Loucy (cell line): ENCODE results near the gene ATP1A4.

Source experiments
- H2AFZ ChIP-seq: fragments of 200-600 bp; sonication (generic); 2 replicates; pipeline ENCODE4 v1.6.0; 2016; ENCODE audit warnings: antibody characterized with exemption, mild to moderate bottlenecking, low read length, moderate library complexity
- H3F3A ChIP-seq: fragments of 200-600 bp; 2 replicates; pipeline ENCODE4 v1.6.0; 2016; ENCODE audit warnings: antibody characterized with exemption, low read depth, mild to moderate bottlenecking
- H3K27me3 ChIP-seq: fragments of 200-600 bp; sonication (generic); 2 replicates; pipeline ENCODE4 v1.6.1; 2014; ENCODE audit warnings: low read length, mild to moderate bottlenecking; ENCODE audit not compliant: insufficient read depth, poor library complexity, severe bottlenecking
- H3K36me3 ChIP-seq: fragments of 200-600 bp; sonication (generic); 2 replicates; pipeline ENCODE4 v1.6.1; 2016; ENCODE audit warnings: low read length; ENCODE audit not compliant: insufficient read depth
- H3K4me1 ChIP-seq: fragments of 200-600 bp; sonication (generic); 2 replicates; pipeline ENCODE4 v1.5.1; 2014; ENCODE audit warnings: low read length, mild to moderate bottlenecking; ENCODE audit not compliant: insufficient read depth, poor library complexity, severe bottlenecking
- H3K4me2 ChIP-seq: fragments of 200-600 bp; sonication (generic); 2 replicates; pipeline ENCODE4 v1.6.0; 2014; ENCODE audit warnings: antibody characterized with exemption, low read length, low read depth, mild to moderate bottlenecking; ENCODE audit not compliant: poor library complexity, severe bottlenecking
- H3K4me3 ChIP-seq: fragments of 200-600 bp; sonication (generic); 2 replicates; pipeline ENCODE4 v1.5.1; 2014; ENCODE audit warnings: low read length, mild to moderate bottlenecking, mixed read lengths; ENCODE audit not compliant: poor library complexity, severe bottlenecking
- H3K79me2 ChIP-seq: fragments of 200-600 bp; sonication (generic); 2 replicates; pipeline ENCODE4 v1.6.1; 2014; ENCODE audit warnings: low read length; ENCODE audit not compliant: insufficient read depth
- H3K9ac ChIP-seq: fragments of 200-600 bp; sonication (generic); 2 replicates; pipeline ENCODE4 v1.6.0; 2014; ENCODE audit warnings: mild to moderate bottlenecking, low read depth, low read length, moderate library complexity; ENCODE audit not compliant: poor library complexity, severe bottlenecking
- H3K9me2 ChIP-seq: fragments of 200-600 bp; sonication (generic); replicated peaks from 2 replicates; pipeline ENCODE4 v1.6.1; 2016; ENCODE audit warnings: low read depth, low read length, mixed read lengths
- H3K9me3 ChIP-seq: fragments of 200-600 bp; sonication (generic); 2 replicates; pipeline ENCODE4 v1.6.1; 2014; ENCODE audit warnings: mild to moderate bottlenecking, antibody characterized with exemption, low read length, low read depth; ENCODE audit not compliant: insufficient read depth
- H4K20me1 ChIP-seq: fragments of 200-600 bp; sonication (generic); 2 replicates; pipeline ENCODE4 v1.6.0; 2014; ENCODE audit warnings: antibody characterized with exemption, low read length, mild to moderate bottlenecking; ENCODE audit not compliant: insufficient read depth, poor library complexity, severe bottlenecking
- EZH2phosphoT487 ChIP-seq: fragments of 200-600 bp; IDR thresholded peaks from 2 replicates; pipeline ENCODE4 v1.6.1; 2018; ENCODE audit warnings: antibody characterized with exemption, mild to moderate bottlenecking, moderate library complexity, borderline replicate concordance
- TF ChIP-seq, protein P1 (sequence below): fragments of 200-600 bp; sonication (generic); conservative IDR thresholded peaks from 2 replicates; pipeline ENCODE4 v1.5.1; 2014; ENCODE audit warnings: mild to moderate bottlenecking, antibody characterized with exemption, low read length

Gene ATP1A4

GRCh38 chr1:160194737-160195059 lies 43.3 kb downstream of the ATP1A4 start:
- H3K9me2 ChIP-seq = no peaks in the 10 kb centered on the region
- no peak overlapping the region for H3K4me3 ChIP-seq
- H2AFZ ChIP-seq = no peak overlapping the region
- no peaks in the 10 kb centered on the region for H3K4me1 ChIP-seq
- no peak for TF ChIP-seq EZH2phosphoT487
- TF ChIP-seq, protein P1, sequence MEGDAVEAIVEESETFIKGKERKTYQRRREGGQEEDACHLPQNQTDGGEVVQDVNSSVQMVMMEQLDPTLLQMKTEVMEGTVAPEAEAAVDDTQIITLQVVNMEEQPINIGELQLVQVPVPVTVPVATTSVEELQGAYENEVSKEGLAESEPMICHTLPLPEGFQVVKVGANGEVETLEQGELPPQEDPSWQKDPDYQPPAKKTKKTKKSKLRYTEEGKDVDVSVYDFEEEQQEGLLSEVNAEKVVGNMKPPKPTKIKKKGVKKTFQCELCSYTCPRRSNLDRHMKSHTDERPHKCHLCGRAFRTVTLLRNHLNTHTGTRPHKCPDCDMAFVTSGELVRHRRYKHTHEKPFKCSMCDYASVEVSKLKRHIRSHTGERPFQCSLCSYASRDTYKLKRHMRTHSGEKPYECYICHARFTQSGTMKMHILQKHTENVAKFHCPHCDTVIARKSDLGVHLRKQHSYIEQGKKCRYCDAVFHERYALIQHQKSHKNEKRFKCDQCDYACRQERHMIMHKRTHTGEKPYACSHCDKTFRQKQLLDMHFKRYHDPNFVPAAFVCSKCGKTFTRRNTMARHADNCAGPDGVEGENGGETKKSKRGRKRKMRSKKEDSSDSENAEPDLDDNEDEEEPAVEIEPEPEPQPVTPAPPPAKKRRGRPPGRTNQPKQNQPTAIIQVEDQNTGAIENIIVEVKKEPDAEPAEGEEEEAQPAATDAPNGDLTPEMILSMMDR = no peak
- no peak overlapping the region for H3K4me2 ChIP-seq
- H4K20me1 ChIP-seq = no peaks in the 10 kb centered on the region
- H3K79me2 ChIP-seq = no peaks in the 10 kb centered on the region
- H3K9me3 ChIP-seq = no peaks in the 10 kb centered on the region
- H3K27me3 ChIP-seq = no peaks in the 10 kb centered on the region
- H3F3A ChIP-seq = no peaks in the 10 kb centered on the region
- H3K36me3 ChIP-seq = no peaks in the 10 kb centered on the region
- H3K9ac ChIP-seq = no peak overlapping the region

DNA sequence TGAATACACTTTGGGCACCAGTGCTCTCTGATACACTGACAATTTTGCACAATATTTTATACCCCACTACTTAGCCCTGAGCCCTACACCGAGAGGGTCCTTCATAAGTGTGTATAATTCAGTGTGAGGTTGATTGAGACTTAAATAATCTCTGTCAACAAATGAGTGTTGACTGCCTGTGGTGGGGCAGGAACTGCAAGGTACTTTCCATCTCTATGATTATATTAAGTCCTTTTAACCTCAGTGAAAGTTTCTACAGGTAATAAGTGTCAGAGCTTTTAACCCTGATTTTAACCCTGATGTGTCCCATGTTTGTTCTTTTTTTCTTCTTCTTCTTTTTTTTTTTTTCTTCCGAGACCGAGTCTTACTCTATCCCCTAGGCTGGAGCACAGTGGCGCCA lies 44.7 kb downstream of the ATP1A4 start:
- Histone ChIP-seq H3K9me2 (no peaks in the 10 kb centered on the region), H3K36me3 (no peaks in the 10 kb centered on the region)

DNA sequence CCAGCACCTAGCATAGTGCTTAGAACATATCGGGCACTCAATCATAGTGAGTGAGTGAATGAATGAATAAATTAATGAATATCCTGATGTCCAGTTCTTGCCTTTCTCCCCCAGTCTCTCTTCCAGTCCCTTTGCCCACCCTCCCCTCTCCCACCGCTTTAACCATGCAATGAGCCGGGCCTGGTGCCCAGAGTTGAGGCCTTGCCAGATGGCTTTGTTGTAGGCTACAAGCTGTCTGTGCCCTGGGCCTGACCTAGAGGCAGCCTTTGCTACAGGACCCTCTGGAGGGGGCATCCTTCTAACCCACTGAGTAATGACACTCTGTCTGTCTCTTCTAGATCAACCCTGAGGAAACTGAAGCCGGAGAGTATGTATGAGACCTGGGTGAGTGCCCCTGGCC lies 45.8 kb downstream of the ATP1A4 start:
- Histone ChIP-seq H3K4me2 (no peak overlapping the region), H4K20me1 (no peaks in the 10 kb centered on the region), H3K4me1 (no peaks in the 10 kb centered on the region), H3K4me3 (no peak overlapping the region), H3K9me3 (no peaks in the 10 kb centered on the region), H3K36me3 (no peaks in the 10 kb centered on the region), H3F3A (no peaks in the 10 kb centered on the region), H2AFZ (no peak overlapping the region), H3K27me3 (no peaks in the 10 kb centered on the region), H3K79me2 (no peaks in the 10 kb centered on the region), H3K9ac (no peak overlapping the region), H3K9me2 (no peaks in the 10 kb centered on the region)
- TF ChIP-seq, protein P1 = no peak
- TF ChIP-seq EZH2phosphoT487 = no peak

More for the DNA sequence above, 44.7 kb downstream of the ATP1A4 start:
- Histone ChIP-seq H3K4me1 (no peaks in the 10 kb centered on the region), H2AFZ (no peak overlapping the region), H3F3A (no peaks in the 10 kb centered on the region), H4K20me1 (no peaks in the 10 kb centered on the region), H3K9ac (no peak overlapping the region), H3K79me2 (no peaks in the 10 kb centered on the region), H3K4me2 (no peak overlapping the region), H3K4me3 (no peak overlapping the region), H3K9me3 (no peaks in the 10 kb centered on the region), H3K27me3 (no peaks in the 10 kb centered on the region)
- TF ChIP-seq EZH2phosphoT487 = no peak
- TF ChIP-seq, protein P1 = no peak
